ENCODE results near the gene UNC5C. TPM values are rescaled to one million over a fixed set of nuclear protein-coding genes. Genes with fewer than 3 reads are reported as not detected.

The UNC5C gene
- total RNA-seq, 1 donor from 2014 or later, result not detected

- DNase-seq (ENCODE audit: low read depth) (no peak), FAIRE-seq (peak; percentile 18)
- no peaks in the 10 kb centered on the region for H3K36me3 ChIP-seq (ENCODE audit: control insufficient read depth, insufficient read depth, low read length)
- H3K27me3 ChIP-seq (ENCODE audit: control insufficient read depth, insufficient read depth, low read length), result no peaks in the 10 kb centered on the region
- H3K4me3 ChIP-seq (ENCODE audit: low read depth, low read length), result no peak overlapping the region
- no peak for TF ChIP-seq CTCF (IDR thresholded peaks at IDR 0.05; ENCODE audit: insufficient read depth, low read length, severe bottlenecking)
These were observed 126.9 kb downstream of the UNC5C start for GRCh38 chr4:95421869-95422268.

GRCh38 chr4:95417531-95417930 lies 131.2 kb downstream of the UNC5C start:
- DNase-seq (ENCODE audit: low read depth) (peak; percentile 57), FAIRE-seq (no peak)
- Histone ChIP-seq H3K4me3 (ENCODE audit: low read depth, low read length) (no peak overlapping the region), H3K36me3 (ENCODE audit: control insufficient read depth, insufficient read depth, low read length) (no peaks in the 10 kb centered on the region), H3K27me3 (ENCODE audit: control insufficient read depth, insufficient read depth, low read length) (no peaks in the 10 kb centered on the region)
- no peak for TF ChIP-seq CTCF (IDR thresholded peaks at IDR 0.05; ENCODE audit: insufficient read depth, low read length, severe bottlenecking)

GRCh38 chr4:95415346-95415771 lies 133.4 kb downstream of the UNC5C start:
- Histone ChIP-seq H3K36me3 (ENCODE audit: control insufficient read depth, insufficient read depth, low read length) (no peaks in the 10 kb centered on the region), H3K4me3 (ENCODE audit: low read depth, low read length) (no peak overlapping the region), H3K27me3 (ENCODE audit: control insufficient read depth, insufficient read depth, low read length) (no peaks in the 10 kb centered on the region)
- FAIRE-seq (no peak), DNase-seq (ENCODE audit: low read depth) (peak; percentile 62)
- TF ChIP-seq CTCF (IDR thresholded peaks at IDR 0.05; ENCODE audit: insufficient read depth, low read length, severe bottlenecking), result no peak

GRCh38 chr4:95411371-95412088 lies 137.2 kb downstream of the UNC5C start:
- no peak for DNase-seq (ENCODE audit: low read depth)
- H3K27me3 ChIP-seq (ENCODE audit: control insufficient read depth, insufficient read depth, low read length), result no peaks in the 10 kb centered on the region
- TF ChIP-seq CTCF (IDR thresholded peaks at IDR 0.05; ENCODE audit: insufficient read depth, low read length, severe bottlenecking), result no peak
- no peak for FAIRE-seq
- no peak overlapping the region for H3K4me3 ChIP-seq (ENCODE audit: low read depth, low read length)
- no peaks in the 10 kb centered on the region for H3K36me3 ChIP-seq (ENCODE audit: control insufficient read depth, insufficient read depth, low read length)

- Histone ChIP-seq H3K27me3 (ENCODE audit: control insufficient read depth, insufficient read depth, low read length) (no peaks in the 10 kb centered on the region), H3K4me3 (ENCODE audit: low read depth, low read length) (no peak overlapping the region), H3K36me3 (ENCODE audit: control insufficient read depth, insufficient read depth, low read length) (no peaks in the 10 kb centered on the region)
- no peak for DNase-seq (ENCODE audit: low read depth)
- FAIRE-seq, result no peak
- no peak for TF ChIP-seq CTCF (IDR thresholded peaks at IDR 0.05; ENCODE audit: insufficient read depth, low read length, severe bottlenecking)
These were observed 138.3 kb downstream of the UNC5C start for GRCh38 chr4:95410387-95410977.

All from bronchial epithelial cell (primary cell).